HEK293T (cell line): ENCODE results near the gene TCHH.

Experiments
- ELF4 ChIP-seq: fragments of 450-650 bp; IDR thresholded peaks from 2 replicates; pipeline ENCODE4 v1.6.1; 2017; ENCODE audit warnings: antibody characterized with exemption
- L3MBTL2 ChIP-seq: fragments of 450-650 bp; conservative IDR thresholded peaks from 2 replicates; pipeline ENCODE4 v1.6.1; 2016; ENCODE audit warnings: mild to moderate bottlenecking
- NFRKB ChIP-seq: fragments of 450-650 bp; IDR thresholded peaks from 2 replicates; pipeline ENCODE4 v1.6.1; 2016; ENCODE audit warnings: mild to moderate bottlenecking, moderate library complexity
- SP1 ChIP-seq: fragments of 450-650 bp; IDR thresholded peaks from 2 replicates; pipeline ENCODE4 v1.6.1; 2017
- SUZ12 ChIP-seq: fragments of 450-650 bp; IDR thresholded peaks from 2 replicates; pipeline ENCODE4 v1.6.1; 2016; ENCODE audit warnings: mild to moderate bottlenecking
- ZNF384 ChIP-seq: fragments of 450-650 bp; IDR thresholded peaks from 2 replicates; pipeline ENCODE4 v1.6.1; 2016

- no peak for TF ChIP-seq SUZ12
- no peak for TF ChIP-seq SP1
- TF ChIP-seq NFRKB, result no peak
- TF ChIP-seq ZNF384, result no peak
- TF ChIP-seq L3MBTL2, result no peak
- no peak for TF ChIP-seq ELF4
Observed at GRCh38 chr1:152153996-152154395, 38.8 kb upstream of the TCHH start.
